ENCODE measurements around the gene SBF2.

DNA sequence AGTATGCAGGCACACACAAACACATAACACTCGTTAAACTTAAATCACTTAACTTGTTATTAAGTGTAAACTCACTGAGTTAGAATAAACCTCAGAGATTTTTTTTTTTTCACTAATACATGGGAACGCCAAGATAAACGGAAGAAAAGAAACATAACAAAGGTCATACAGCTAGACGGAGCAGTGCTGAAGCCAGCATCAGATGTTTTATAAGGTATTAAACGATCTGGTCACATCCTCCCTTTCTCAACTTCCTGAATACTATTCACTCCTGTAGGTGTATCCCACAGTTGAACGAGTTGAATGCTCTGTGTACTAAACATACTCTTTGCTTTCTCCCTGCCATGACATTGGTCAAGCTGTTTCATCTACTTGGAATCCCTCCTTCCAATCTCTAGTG, 418.2 kb downstream of the SBF2 start:
- TF ChIP-seq EZH2 (IDR thresholded peaks at IDR 0.05; ENCODE audit: borderline replicate concordance, insufficient read depth, low read depth, low read length, poor library complexity, severe bottlenecking), result no peak
- TF ChIP-seq, protein P1, sequence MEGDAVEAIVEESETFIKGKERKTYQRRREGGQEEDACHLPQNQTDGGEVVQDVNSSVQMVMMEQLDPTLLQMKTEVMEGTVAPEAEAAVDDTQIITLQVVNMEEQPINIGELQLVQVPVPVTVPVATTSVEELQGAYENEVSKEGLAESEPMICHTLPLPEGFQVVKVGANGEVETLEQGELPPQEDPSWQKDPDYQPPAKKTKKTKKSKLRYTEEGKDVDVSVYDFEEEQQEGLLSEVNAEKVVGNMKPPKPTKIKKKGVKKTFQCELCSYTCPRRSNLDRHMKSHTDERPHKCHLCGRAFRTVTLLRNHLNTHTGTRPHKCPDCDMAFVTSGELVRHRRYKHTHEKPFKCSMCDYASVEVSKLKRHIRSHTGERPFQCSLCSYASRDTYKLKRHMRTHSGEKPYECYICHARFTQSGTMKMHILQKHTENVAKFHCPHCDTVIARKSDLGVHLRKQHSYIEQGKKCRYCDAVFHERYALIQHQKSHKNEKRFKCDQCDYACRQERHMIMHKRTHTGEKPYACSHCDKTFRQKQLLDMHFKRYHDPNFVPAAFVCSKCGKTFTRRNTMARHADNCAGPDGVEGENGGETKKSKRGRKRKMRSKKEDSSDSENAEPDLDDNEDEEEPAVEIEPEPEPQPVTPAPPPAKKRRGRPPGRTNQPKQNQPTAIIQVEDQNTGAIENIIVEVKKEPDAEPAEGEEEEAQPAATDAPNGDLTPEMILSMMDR (IDR thresholded peaks at IDR 0.05), result no peak

Measured in B cell (primary cell).